Measurements from ENCODE around the gene CAPNS1. TPM values are rescaled to one million over a fixed set of nuclear protein-coding genes. Genes with fewer than 3 reads are reported as not detected.

Gene CAPNS1
- total and polyA plus RNA-seq, 2 of the 4 experiments (the other 2 are of a cell fraction): 436 to 988 TPM

DNA sequence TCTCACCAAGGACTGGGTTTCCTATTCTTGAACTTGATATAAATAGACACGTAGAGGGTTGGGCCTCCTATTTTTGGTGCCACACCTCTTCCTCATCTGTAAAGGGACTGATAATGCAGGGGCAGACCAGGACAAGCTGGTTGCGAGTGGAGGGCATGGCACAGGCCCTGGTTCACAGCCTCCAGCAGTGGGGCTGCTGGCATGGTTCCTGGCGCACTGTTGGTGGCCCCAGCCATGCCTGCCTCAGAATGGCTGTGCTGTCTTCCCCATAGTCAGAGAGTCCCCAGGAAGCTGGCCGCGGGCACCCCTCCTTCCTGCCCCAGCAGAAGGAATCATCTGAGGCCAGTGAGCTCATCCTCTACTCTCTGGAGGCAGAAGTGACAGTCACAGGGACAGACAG, 39.4 kb upstream of the CAPNS1 start:
- Histone ChIP-seq H2BK5ac (ENCODE audit: low read depth, low read length, poor library complexity, severe bottlenecking) (no peak overlapping the region), H2BK15ac (ENCODE audit: low read depth, low read length) (no peak overlapping the region), H2AFZ (replicated peaks; ENCODE audit: low read length, poor library complexity) (no peak overlapping the region), H2AK5ac (ENCODE audit: low read depth, low read length) (no peak overlapping the region), H3K9me3 (ENCODE audit: control insufficient read depth, insufficient read depth, low read length) (no peaks in the 10 kb centered on the region), H4K91ac (ENCODE audit: insufficient read depth, low read depth, low read length) (no peak overlapping the region), H4K20me1 (ENCODE audit: insufficient read depth, low read length) (no peaks in the 10 kb centered on the region), H4K5ac (ENCODE audit: low read depth, low read length) (no peak overlapping the region), H3K79me1 (ENCODE audit: low read depth in 1 of 2, low read length in 2 of 2) (peaks cover 0 to 3% of the 10 kb centered on the region in 2 experiments; a peak in 1 of 4 replicates), H4K8ac (ENCODE audit: low read depth in 2 of 2, low read length in 2 of 2) (no peak overlapping the region), H3K27me3 (ENCODE audit: control insufficient read depth, insufficient read depth, low read length) (no peaks in the 10 kb centered on the region), H3K4me3 (ENCODE audit: insufficient read depth, low read depth, low read length) (no peak overlapping the region), H3K4me2 (ENCODE audit: low read depth, low read length) (no peak overlapping the region), H2BK20ac (ENCODE audit: low read depth, low read length) (no peak overlapping the region), H3K23ac (ENCODE audit: low read depth, low read length) (no peak overlapping the region), H3K27ac (ENCODE audit: insufficient read depth, low read length) (no peak overlapping the region), H3K56ac (ENCODE audit: extremely low read depth, insufficient read depth, low read length) (no peak overlapping the region), H2AK9ac (replicated peaks; ENCODE audit: low read depth, low read length, poor library complexity) (peak overlapping the region; percentile 37), H2BK120ac (ENCODE audit: low read depth, low read length) (no peak overlapping the region), H3K36me3 (ENCODE audit: control insufficient read depth, insufficient read depth, low read length) (peaks cover 8% of the 10 kb centered on the region), H3K9ac (ENCODE audit: low read depth, low read length) (no peak overlapping the region), H3K4me1 (ENCODE audit: control insufficient read depth, insufficient read depth, low read length) (no peaks in the 10 kb centered on the region), H3K9me1 (ENCODE audit: insufficient read depth, low read length) (no peaks in the 10 kb centered on the region), H3K4ac (ENCODE audit: low read depth, low read length) (no peak overlapping the region), H3K14ac (replicated peaks; ENCODE audit: low read depth, low read length) (no peak overlapping the region), H3K18ac (ENCODE audit: low read depth, low read length) (no peak overlapping the region)
- CTCF ChIA-PET: no interaction called here
- ATAC-seq (ENCODE audit: low read depth) (no peak), DNase-seq (no peak)
- 100% methylated on average over 1 of the region's 5 CpGs; no CpG with 5 or more reads in 1 of the 2 experiments for WGBS, 2 experiments (ENCODE audit: extremely low coverage in 2 of 2, insufficient read length in 1 of 2)
- no TSS peak for BruUV-seq (replicated peaks)
- in situ Hi-C loops (cut with MboI; ENCODE audit: low sequenced_read_pairs) (no loop called here), dilution Hi-C loops (cut with HindIII; ENCODE audit: low sequenced_read_pairs, unreplicated experiment) (no loop called here), intact Hi-C loops (cut with micrococcal nuclease) (no loop called here)
- POLR2A ChIA-PET (ENCODE audit: unreplicated experiment): no interaction called here
- TF ChIP-seq MAZ (IDR thresholded peaks at IDR 0.05; ENCODE audit: borderline replicate concordance, low read depth, low read length) (no peak), CEBPB (IDR thresholded peaks at IDR 0.05; ENCODE audit: low read depth, low read length) (no peak), CHD1 (IDR thresholded peaks at IDR 0.05; ENCODE audit: low read depth, low read length) (no peak), MXI1 (IDR thresholded peaks at IDR 0.05; ENCODE audit: borderline replicate concordance, low read depth, low read length) (no peak), RFX5 (IDR thresholded peaks at IDR 0.05; ENCODE audit: low read depth, low read length) (no peak), NFE2L2 (IDR thresholded peaks at IDR 0.05; ENCODE audit: low read depth, low read length) (no peak), POLR2A (IDR thresholded peaks at IDR 0.05; ENCODE audit: low read depth, low read length) (no peak), FOS (IDR thresholded peaks at IDR 0.05; ENCODE audit: low read depth, low read length) (no peak), SMC3 (IDR thresholded peaks at IDR 0.05; ENCODE audit: low read depth, low read length) (no peak), MAFK (IDR thresholded peaks at IDR 0.05; ENCODE audit: low read depth, low read length) (no peak), RCOR1 (IDR thresholded peaks at IDR 0.05; ENCODE audit: insufficient replicate concordance, low read length) (no peak), RAD21 (IDR thresholded peaks at IDR 0.05; ENCODE audit: low read length) (no peak), BHLHE40 (IDR thresholded peaks at IDR 0.05; ENCODE audit: low read depth, low read length) (no peak)
- TF ChIP-seq, protein P1, sequence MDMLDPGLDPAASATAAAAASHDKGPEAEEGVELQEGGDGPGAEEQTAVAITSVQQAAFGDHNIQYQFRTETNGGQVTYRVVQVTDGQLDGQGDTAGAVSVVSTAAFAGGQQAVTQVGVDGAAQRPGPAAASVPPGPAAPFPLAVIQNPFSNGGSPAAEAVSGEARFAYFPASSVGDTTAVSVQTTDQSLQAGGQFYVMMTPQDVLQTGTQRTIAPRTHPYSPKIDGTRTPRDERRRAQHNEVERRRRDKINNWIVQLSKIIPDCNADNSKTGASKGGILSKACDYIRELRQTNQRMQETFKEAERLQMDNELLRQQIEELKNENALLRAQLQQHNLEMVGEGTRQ (IDR thresholded peaks at IDR 0.05; ENCODE audit: low read depth, low read length): no peak
- TF ChIP-seq, protein P2, sequence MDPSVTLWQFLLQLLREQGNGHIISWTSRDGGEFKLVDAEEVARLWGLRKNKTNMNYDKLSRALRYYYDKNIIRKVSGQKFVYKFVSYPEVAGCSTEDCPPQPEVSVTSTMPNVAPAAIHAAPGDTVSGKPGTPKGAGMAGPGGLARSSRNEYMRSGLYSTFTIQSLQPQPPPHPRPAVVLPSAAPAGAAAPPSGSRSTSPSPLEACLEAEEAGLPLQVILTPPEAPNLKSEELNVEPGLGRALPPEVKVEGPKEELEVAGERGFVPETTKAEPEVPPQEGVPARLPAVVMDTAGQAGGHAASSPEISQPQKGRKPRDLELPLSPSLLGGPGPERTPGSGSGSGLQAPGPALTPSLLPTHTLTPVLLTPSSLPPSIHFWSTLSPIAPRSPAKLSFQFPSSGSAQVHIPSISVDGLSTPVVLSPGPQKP (IDR thresholded peaks at IDR 0.05; ENCODE audit: borderline replicate concordance, low read depth, low read length): no peak
- TF ChIP-seq, protein P3, sequence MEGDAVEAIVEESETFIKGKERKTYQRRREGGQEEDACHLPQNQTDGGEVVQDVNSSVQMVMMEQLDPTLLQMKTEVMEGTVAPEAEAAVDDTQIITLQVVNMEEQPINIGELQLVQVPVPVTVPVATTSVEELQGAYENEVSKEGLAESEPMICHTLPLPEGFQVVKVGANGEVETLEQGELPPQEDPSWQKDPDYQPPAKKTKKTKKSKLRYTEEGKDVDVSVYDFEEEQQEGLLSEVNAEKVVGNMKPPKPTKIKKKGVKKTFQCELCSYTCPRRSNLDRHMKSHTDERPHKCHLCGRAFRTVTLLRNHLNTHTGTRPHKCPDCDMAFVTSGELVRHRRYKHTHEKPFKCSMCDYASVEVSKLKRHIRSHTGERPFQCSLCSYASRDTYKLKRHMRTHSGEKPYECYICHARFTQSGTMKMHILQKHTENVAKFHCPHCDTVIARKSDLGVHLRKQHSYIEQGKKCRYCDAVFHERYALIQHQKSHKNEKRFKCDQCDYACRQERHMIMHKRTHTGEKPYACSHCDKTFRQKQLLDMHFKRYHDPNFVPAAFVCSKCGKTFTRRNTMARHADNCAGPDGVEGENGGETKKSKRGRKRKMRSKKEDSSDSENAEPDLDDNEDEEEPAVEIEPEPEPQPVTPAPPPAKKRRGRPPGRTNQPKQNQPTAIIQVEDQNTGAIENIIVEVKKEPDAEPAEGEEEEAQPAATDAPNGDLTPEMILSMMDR (conservative IDR thresholded peaks at IDR 0.05; ENCODE audit: low read depth, low read length): no peak
